ENCODE measurements around the gene PELO.

PELO gene

DNA sequence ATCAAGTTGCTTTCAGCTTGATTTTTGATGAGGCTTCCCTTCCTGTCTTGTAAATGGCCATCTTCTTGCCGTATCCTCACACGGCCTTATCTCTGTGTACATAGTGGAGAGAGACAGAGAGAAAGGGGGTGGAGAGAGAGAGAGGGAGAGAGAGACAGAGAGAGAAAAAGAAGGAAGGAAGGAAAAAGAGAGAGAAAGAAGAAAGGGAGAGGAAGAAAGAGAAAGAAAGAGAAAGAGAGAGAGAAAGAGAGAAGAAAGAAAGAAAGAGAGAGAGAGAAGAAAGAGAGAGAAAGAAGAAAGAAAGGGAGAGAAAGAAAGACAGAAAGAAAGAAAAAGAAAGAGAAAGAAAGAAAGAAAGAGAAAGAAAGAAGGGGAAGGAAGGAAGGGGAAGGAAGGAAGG lies 46.6 kb downstream of the PELO start:
- no peak for DNase-seq

DNA sequence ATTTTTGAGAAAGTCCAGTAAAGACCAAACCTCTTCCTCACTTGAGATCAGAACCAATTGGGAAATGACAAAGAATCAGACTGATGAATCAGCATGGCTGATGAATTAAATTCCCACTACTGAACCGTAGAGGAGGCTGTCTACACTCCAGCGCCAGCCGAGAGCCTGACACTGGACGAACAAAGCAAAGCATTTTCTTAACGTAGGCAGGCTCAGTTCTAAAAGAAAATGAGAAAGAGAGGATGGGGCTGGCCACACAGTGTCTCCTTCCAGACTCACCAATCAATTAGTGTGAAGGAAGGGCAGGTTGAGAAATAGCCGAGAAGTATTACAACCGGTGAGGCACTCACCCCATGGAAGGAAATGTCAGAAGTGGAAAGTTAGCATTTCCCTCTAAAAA lies 49.4 kb downstream of the PELO start:
- DNase-seq = no peak

All from CD4-positive, alpha-beta T cell treated with Interleukin-6 for 4 hours (primary cell).